ENCODE data around the gene TIMM10. TPM values are rescaled to one million over a fixed set of nuclear protein-coding genes. Genes with fewer than 3 reads are reported as not detected.

TIMM10 gene
- 144 and 159 TPM in 2 replicates for total RNA-seq (2014; rRNA removed; shearing (Covaris generic))

GRCh38 chr11:57530596-57531507 is at the start of gene TIMM10:
Gene TIMM10, minus strand, starts transcription at chr11:57530754. Its CDS starts 565 bp downstream, at chr11:57530189.

GRCh38 chr11:57567515-57568329 is 37.2 kb upstream of the TIMM10 start, which contains the start of gene UBE2L6:
Gene UBE2L6, minus strand, starts transcription at chr11:57567672. Its CDS starts 61 bp downstream, at chr11:57567611.

GRCh38 chr11:57536947-57537619 is 6.5 kb upstream of the TIMM10 start, which contains the start of gene SMTNL1:
Gene SMTNL1, plus strand, starts transcription at chr11:57537595. Its CDS starts 5,048 bp downstream, at chr11:57542643.

GRCh38 chr11:57515332-57516060 is 15.1 kb downstream of the TIMM10 start, which contains the start of gene SLC43A1:
Gene SLC43A1, minus strand, starts transcription at chr11:57515702. Its CDS starts 1,591 bp downstream, at chr11:57514111.

Small RNA genes lying within 50 kb of the gene (small RNA-seq; reads per million reads assigned to genes)
- gene RN7SL605P, result not detected

Other genes starting within 250 kb of the TIMM10 start
- gene TNKS1BP1, start 205.8 kb downstream of the TIMM10 start, total RNA-seq (2014; rRNA removed; shearing (Covaris generic)), result 63.2 and 72.4 TPM in 2 replicates
- 340 and 353 TPM in 2 replicates for gene SSRP1, start 194.9 kb downstream of the TIMM10 start, total RNA-seq (2014; rRNA removed; shearing (Covaris generic))
- gene P2RX3, start 192.4 kb downstream of the TIMM10 start, total RNA-seq (2014; rRNA removed; shearing (Covaris generic)), result not detected in 2 replicates
- gene PRG3, start 149.6 kb downstream of the TIMM10 start, total RNA-seq (2014; rRNA removed; shearing (Covaris generic)), result not detected in 2 replicates
- gene PRG2, start 140.1 kb downstream of the TIMM10 start, total RNA-seq (2014; rRNA removed; shearing (Covaris generic)), result 0.58 and 0.64 TPM in 2 replicates
- 110 and 116 TPM in 2 replicates for gene SLC43A3, start 103.6 kb downstream of the TIMM10 start, total RNA-seq (2014; rRNA removed; shearing (Covaris generic))
- gene RTN4RL2, start 70.2 kb downstream of the TIMM10 start, total RNA-seq (2014; rRNA removed; shearing (Covaris generic)), result 1.2 and 2.3 TPM in 2 replicates
- gene SLC43A1, start 15.1 kb downstream of the TIMM10 start, total RNA-seq (2014; rRNA removed; shearing (Covaris generic)), result 15.6 and 17.5 TPM in 2 replicates
- not detected in 2 replicates for gene SMTNL1, start 6.8 kb upstream of the TIMM10 start, total RNA-seq (2014; rRNA removed; shearing (Covaris generic))
- gene UBE2L6, start 36.9 kb upstream of the TIMM10 start, total RNA-seq (2014; rRNA removed; shearing (Covaris generic)), result 48.8 and 52.1 TPM in 2 replicates
- 0.42 TPM in 1 of 2 replicates, not detected in the other for gene SERPING1, start 66.9 kb upstream of the TIMM10 start, total RNA-seq (2014; rRNA removed; shearing (Covaris generic))
- gene YPEL4, start 119.2 kb upstream of the TIMM10 start, total RNA-seq (2014; rRNA removed; shearing (Covaris generic)), result 2.0 and 2.4 TPM in 2 replicates
- 21.2 and 23.4 TPM in 2 replicates for gene CLP1, start 127.0 kb upstream of the TIMM10 start, total RNA-seq (2014; rRNA removed; shearing (Covaris generic))
- 34.0 and 44.5 TPM in 2 replicates for gene ZDHHC5, start 137.4 kb upstream of the TIMM10 start, total RNA-seq (2014; rRNA removed; shearing (Covaris generic))
- gene MED19, start 181.5 kb upstream of the TIMM10 start, total RNA-seq (2014; rRNA removed; shearing (Covaris generic)), result 28.5 and 33.3 TPM in 2 replicates
- gene TMX2, start 181.8 kb upstream of the TIMM10 start, total RNA-seq (2014; rRNA removed; shearing (Covaris generic)), result 130 and 134 TPM in 2 replicates
- 363 and 391 TPM in 2 replicates for gene SELENOH, start 210.7 kb upstream of the TIMM10 start, total RNA-seq (2014; rRNA removed; shearing (Covaris generic))
- 0.04 and 0.13 TPM in 2 replicates for gene BTBD18, start 221.1 kb upstream of the TIMM10 start, total RNA-seq (2014; rRNA removed; shearing (Covaris generic))
- 98.3 and 102 TPM in 2 replicates for gene CTNND1, start 231.0 kb upstream of the TIMM10 start, total RNA-seq (2014; rRNA removed; shearing (Covaris generic))